GM18505 (cell line): ENCODE measurements around the gene RASAL2.
A peak's percentile ranks its signal among the peaks of the same experiment; 100 is the strongest.
"Not testable (repeated sequence)": the region's sequence is repeated elsewhere in the genome, so short reads cannot be mapped to it uniquely, and the experiment has no call there.

ENCODE experiments used
- ATAC-seq: cut with Tn5 transposase; IDR thresholded peaks from one replicate; pipeline ENCODE4 v1.9.1; 2021; ENCODE audit not compliant: unreplicated experiment
- POLR2A ChIP-seq: IDR thresholded peaks from 4 replicates; pipeline ENCODE4 v1.6.1; 2011; ENCODE audit warnings: borderline replicate concordance; ENCODE audit not compliant: insufficient read depth, insufficient read length; ENCODE audit errors: extremely low read depth

The RASAL2 gene

DNA sequence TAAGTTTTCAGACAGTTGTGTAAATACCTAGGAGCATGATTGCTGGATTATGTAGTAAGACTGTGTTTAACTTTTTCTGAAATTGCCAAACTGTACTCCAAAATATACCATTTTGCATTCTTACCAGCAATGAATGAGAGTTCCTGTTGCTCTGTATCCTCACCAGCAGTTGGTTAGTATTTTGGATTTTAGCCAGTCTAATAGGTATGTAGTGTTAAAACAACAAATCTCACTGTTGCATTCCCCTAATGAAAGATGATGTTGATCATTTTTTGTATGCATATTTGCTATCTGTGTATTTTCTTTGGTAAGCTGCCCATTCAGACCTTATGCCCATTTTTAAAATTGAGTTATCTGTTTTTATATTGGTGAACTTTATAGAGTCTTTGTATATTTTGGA is 89.9 kb downstream of the RASAL2 start:
- no peak for TF ChIP-seq POLR2A
- ATAC-seq = no peak

GRCh38 chr1:178188306-178188705 is 94.4 kb downstream of the RASAL2 start:
- ATAC-seq = no peak
- TF ChIP-seq POLR2A = no peak

DNA sequence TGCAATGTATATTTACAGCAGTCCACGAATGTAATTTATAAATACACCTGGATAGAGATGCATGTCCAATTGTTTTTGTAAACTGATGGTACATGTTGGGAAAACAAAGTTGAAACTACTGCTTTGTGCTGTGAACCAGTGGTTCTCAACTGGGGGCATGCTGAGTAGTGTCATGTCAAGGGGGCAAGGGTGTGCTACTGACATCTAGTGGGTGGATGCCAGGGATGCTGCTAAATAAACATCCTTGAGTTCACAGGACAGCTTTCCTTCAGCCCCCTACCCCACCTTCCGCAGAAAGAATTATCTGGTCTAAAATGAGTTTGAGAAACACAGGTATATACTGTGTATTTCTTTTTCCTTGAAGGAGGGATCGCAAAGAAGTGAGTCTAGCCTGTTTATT is 95.9 kb downstream of the RASAL2 start:
- no peak for TF ChIP-seq POLR2A
- peak; percentile 71 for ATAC-seq

DNA sequence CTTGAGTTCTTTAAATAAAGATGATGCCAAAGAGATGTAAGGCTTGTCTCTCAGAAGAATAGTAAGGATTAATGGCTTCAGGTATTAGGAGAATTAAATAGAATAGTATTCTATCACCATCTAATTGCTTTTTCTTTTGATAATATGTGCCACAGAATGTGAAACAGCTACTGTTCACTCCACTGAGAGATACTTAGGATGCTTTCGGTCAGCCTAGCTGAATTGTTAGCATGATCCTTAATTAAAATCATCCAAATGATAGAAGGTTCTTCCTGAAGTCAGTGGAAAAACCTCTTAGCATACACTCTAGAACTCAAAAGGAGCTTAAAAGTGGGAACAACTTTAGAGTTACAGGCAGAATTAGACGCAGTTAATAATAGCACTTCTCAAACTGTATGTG is 97.0 kb downstream of the RASAL2 start:
- ATAC-seq = no peak

GRCh38 chr1:178192686-178193085 is 98.8 kb downstream of the RASAL2 start:
- no peak for TF ChIP-seq POLR2A
- no peak for ATAC-seq

More for the DNA sequence above, 97.0 kb downstream of the RASAL2 start:
- no peak for TF ChIP-seq POLR2A

DNA sequence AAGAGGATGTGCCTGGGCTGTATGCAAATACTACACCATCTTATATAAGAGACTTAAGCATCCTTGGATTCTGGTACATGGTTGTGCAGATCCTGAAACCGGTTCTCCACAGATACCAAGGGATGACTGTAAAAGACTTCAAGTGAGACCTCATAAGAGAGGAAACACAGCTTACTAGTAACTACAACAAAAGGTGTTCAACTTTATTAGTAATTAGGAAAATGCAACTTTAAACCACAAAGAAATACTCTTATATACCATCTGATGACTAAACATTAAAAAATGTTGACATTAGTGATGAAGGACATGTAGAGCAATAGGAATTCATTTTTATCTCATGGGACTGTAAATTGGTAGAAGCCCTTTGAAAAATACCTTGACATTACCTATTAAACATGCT is 102.7 kb downstream of the RASAL2 start:
- no peak for TF ChIP-seq POLR2A
- ATAC-seq = no peak

DNA sequence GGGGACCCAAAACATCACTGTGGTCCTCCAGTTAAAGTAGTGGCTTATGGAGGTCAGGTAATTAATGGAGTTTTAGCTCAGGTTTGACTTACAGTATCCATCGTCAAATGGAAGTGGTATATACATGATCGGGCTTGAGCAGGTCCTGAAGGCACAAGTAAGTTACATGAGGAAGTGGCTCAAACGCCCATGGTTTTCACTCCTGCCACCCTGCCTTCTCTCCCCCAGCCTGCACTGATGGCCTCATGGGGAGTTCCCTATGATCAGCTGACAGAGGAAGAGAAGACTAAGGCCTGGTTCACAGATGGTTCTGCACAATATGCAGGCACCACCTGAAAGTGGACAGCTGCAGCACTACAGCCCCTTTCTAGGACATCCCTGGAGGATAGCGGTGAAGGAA is 108.2 kb downstream of the RASAL2 start:
- ATAC-seq = not testable (repeated sequence)

- not testable (repeated sequence) for ATAC-seq
These were observed 108.6 kb downstream of the RASAL2 start for GRCh38 chr1:178202546-178202945.

GRCh38 chr1:178208269-178208856 is 114.5 kb downstream of the RASAL2 start:
- not testable (repeated sequence) for ATAC-seq

DNA sequence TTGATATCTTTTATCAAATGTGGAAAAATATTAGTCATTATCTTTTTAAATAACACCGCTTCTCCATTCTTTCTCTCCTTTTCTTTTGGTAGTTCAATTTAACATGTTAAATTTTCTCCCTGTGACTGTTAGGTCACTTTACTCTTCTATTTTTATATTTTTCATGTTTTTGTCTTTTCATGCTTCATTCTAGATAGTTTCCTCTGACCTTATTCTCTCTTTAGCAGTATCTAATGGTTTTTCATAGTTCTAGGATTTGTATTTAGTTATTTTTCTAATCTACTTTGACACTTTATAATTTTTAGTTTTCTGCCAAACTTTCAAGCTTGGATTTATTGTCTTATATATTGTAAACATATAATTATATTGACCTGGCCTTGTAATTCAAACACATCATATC is 116.0 kb downstream of the RASAL2 start:
- ATAC-seq = no peak
- no peak for TF ChIP-seq POLR2A

GRCh38 chr1:178218550-178218949 is 124.6 kb downstream of the RASAL2 start:
- ATAC-seq = no peak
- TF ChIP-seq POLR2A = no peak

GRCh38 chr1:178220094-178220493 is 126.2 kb downstream of the RASAL2 start:
- ATAC-seq = no peak
- TF ChIP-seq POLR2A = no peak

GRCh38 chr1:178223289-178223688 is 129.4 kb downstream of the RASAL2 start:
- ATAC-seq = no peak
- TF ChIP-seq POLR2A = no peak

DNA sequence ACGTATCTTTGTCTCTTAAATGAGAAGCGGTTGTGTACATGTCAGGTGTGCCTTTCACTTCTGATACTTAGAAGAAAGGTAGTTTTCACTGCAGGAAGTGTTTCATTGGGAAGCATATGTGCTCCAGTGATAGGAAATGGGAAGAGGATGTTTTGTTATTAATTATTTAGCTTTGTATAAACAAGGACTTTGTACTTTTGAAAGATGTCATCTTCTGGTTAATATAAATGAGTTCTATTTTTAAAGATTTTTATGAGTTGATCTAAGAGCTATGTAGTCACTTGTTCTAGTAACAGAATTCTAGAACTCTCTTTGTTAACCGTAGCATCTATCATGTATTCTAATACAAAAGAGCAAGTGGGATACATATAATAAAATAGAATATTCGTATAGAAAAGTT is 130.5 kb downstream of the RASAL2 start:
- no peak for ATAC-seq
- TF ChIP-seq POLR2A = no peak

DNA sequence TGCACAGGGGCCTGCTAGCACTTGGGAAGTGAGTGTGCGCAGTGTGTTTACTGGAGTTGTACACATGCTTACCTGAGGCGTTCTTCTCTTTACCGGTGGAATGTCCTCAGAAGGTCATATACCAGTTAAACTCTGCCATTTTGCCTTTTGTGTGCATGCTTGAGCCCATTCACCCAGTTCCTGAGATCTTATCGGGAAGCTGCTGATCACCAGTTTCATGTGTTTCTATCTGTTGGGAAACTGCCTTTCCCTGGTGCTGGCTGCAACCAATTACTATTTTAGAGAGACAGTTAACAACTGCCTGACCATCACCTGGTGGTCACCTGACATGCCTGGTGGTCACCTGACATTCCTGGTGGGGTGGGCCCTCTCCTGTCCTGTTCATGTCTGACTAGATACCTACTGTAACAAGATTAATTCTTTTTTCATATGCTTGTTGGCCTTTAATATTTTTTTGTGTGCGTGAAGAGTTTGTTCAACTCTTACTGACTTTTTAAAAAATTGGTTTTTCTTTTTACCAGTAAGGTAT is 137.0 kb downstream of the RASAL2 start:
- no peak for TF ChIP-seq POLR2A
- no peak for ATAC-seq
